Choroid plexus epithelial cell (primary cell): ENCODE measurements around the gene SYDE2.

ENCODE experiments used
- DNase-seq: peaks from one replicate; pipeline ENCODE4 v3.0.0-alpha.2; 2010; ENCODE audit warnings: low read depth
- H3K4me3 ChIP-seq: 2 replicates; pipeline ENCODE4 v1.5.1; 2011; ENCODE audit warnings: low read depth, mild to moderate bottlenecking, control low read depth, low read length, moderate library complexity
- TF ChIP-seq, protein P1 (sequence below): conservative IDR thresholded peaks from 2 replicates; pipeline ENCODE4 v1.5.1; 2011; ENCODE audit warnings: low read depth, mild to moderate bottlenecking, control low read depth, inconsistent platforms, low read length, moderate library complexity

The SYDE2 gene

DNA sequence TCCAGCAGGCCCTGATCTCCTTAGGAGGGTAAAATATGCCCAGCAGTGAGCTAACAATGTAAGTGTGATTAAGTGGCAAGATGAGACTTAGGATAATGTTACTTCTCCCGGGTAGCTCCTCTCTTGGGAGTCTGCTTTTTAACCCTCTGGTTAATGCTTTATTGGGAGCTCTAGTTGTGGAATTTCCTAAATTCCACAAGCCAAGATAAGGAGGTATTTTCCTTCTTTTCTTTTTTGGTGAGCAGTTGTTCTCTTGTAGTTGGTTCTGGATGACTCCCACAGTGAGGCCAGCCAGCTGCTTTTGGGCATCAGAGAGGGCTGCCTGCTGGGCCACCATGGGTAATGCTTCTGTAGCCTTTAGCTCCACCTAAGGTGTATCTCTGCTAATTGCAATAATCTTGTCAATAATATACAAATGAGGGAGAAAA, 39.4 kb upstream of the SYDE2 start:
- peak; percentile 55 for DNase-seq
- no peak overlapping the region for H3K4me3 ChIP-seq
- TF ChIP-seq, protein P1, sequence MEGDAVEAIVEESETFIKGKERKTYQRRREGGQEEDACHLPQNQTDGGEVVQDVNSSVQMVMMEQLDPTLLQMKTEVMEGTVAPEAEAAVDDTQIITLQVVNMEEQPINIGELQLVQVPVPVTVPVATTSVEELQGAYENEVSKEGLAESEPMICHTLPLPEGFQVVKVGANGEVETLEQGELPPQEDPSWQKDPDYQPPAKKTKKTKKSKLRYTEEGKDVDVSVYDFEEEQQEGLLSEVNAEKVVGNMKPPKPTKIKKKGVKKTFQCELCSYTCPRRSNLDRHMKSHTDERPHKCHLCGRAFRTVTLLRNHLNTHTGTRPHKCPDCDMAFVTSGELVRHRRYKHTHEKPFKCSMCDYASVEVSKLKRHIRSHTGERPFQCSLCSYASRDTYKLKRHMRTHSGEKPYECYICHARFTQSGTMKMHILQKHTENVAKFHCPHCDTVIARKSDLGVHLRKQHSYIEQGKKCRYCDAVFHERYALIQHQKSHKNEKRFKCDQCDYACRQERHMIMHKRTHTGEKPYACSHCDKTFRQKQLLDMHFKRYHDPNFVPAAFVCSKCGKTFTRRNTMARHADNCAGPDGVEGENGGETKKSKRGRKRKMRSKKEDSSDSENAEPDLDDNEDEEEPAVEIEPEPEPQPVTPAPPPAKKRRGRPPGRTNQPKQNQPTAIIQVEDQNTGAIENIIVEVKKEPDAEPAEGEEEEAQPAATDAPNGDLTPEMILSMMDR, result peak; percentile 40

DNA sequence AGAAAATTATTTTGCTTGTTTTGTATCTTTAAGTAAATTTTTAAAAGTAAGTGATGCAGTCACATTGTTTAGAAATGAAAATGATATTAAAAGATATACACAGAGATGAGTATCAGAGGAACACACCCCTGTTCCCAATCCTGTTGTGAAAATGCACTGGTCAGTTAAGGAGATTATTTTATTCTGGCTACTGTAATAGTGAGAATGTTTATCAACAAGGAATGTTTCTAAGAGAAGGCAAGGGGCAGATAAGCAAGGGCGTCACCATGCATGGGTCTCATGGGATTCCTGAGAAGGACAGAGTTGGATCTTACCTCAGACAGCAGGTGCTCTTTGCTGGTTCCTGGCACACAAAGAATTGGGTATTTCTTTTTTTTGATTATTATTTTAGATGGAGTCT, 36.8 kb upstream of the SYDE2 start:
- H3K4me3 ChIP-seq, result no peak overlapping the region
- TF ChIP-seq, protein P1, result no peak
- no peak for DNase-seq

DNA sequence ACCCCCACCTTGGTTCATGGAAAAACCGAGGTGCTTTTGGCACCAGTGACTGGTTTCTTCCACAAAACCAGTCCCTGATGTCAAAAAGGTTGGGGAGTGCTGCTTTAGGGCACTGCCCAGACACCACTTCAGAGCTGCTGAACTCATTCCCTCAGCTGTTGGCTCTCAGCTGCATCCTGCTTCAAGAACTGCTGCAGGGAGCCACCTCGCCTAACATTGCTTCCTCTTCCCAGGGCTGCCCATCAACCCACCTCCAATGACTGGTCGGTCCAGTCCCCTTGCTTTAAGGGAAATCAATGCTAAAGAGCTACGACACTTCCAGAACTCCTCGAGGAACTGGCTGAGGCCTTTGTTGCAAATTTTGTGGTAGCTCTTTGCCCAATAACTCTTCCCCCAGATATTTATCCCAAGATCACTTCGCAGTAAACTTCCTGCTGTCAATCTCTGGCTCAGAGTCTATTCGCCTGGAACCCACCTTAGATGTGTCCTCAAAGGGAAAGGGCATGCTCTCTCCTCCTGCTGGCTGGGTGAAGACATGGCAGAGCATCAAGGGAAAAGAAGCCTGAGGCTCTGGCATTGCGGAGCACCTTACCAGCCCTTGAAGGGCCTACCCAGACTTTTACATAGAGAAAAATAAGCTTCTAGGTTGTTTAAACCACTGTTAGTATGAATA, 29.6 kb upstream of the SYDE2 start:
- no peak for DNase-seq
- TF ChIP-seq, protein P1, result peak; percentile 50
- H3K4me3 ChIP-seq, result no peak overlapping the region

DNA sequence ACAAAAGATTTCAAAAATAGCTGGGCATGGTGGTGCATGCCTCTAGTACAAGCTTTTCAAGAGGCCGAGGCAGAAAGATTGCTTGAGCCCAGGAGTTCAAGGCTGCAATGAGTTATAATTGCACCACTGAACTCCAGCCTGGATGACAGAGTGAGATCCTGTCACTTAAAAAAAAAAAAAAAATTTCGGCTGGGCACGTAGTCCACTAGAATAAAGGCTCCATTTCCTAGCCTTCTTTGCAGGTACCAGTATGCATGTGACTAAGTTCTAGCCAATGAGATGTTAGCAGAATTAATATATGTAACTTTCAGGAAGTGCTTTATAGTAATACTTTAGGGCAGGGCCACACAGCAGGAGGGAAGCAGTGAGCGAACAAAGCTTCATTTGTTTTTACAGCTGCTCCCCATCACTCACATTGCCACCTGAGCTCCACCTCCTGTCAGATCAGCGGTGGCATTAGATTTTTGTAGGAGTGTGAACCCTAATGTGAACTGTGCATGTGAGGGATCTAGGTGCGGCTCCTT, 28.8 kb upstream of the SYDE2 start:
- DNase-seq, result no peak
- H3K4me3 ChIP-seq, result no peak overlapping the region
- TF ChIP-seq, protein P1, result no peak

DNA sequence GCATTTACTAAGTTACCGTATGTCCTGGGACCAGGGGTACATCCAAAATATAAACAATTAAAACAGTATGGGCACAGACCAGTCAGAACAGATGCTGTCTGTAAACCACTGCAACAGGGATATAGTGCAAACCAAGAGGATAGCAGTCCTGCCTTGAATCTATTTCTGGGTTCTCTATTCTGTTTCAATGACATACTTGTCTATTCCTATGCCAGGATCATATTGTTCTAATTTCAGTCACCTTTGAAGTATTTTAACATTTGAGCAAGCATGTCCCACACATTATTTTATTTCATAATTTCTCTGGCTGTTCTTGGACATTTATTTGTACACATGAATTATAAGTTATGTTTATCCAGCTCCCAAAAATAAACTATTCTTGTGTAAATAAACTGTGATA, 28.2 kb upstream of the SYDE2 start:
- TF ChIP-seq, protein P1, result no peak
- H3K4me3 ChIP-seq, result no peak overlapping the region
- no peak for DNase-seq

DNA sequence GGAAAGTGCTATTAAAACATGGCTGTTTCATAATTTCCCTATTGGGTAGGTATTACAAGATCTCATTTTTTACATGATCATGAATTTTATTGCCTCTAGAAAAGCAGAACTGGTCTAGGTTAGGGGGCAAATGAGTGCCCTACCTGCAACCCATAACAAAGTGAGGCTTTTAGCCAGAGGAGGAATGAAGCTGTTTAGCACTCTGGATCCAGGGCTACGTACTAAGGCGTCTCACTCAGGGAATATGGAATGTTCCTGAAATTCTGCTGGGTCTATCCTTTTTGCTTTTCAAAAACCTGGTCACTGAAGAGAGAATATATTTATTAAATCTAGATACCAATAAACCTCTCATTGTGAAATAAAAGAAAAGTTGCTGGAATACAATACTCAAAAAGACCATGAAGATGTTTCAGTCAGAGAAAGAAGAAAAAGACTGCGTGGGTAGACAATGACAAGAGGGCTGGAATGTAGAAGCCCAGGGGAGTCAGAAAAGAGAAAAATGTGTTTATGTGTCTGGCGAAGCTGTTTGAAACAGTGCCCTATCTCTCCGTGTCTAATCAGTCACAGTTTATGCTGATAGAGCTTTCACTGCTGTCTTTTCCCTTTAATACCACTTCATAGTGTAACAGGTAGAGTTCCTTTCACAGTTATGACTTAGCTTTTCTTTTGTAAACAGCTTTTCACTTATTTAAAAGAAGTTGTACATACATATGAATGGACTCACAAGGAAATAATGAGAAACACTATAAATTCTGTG, 25.0 kb upstream of the SYDE2 start:
- H3K4me3 ChIP-seq, result no peak overlapping the region
- TF ChIP-seq, protein P1, result no peak
- peak; percentile 39 for DNase-seq
